Chondrocyte (in vitro differentiated cells): ENCODE measurements around the gene LOXL1. TPM values are rescaled to one million over a fixed set of nuclear protein-coding genes. Genes with fewer than 3 reads are reported as not detected.
A peak's percentile ranks its signal among the peaks of the same experiment; 100 is the strongest.

Experiments
- DNase-seq: peaks from one replicate; pipeline ENCODE4 v3.0.0; 2021; ENCODE audit warnings: mixed read lengths, low spot score
- H3K27ac Mint-ChIP-seq: one replicate; pipeline ENCODE4 v1.8.0; 2021; ENCODE audit warnings: mild to moderate bottlenecking, moderate library complexity, mixed read lengths; ENCODE audit not compliant: unreplicated experiment
- H3K27me3 Mint-ChIP-seq: 2 replicates; pipeline ENCODE4 v1.8.0; 2021; ENCODE audit warnings: low read depth, mixed read lengths
- H3K36me3 Mint-ChIP-seq: 2 replicates; pipeline ENCODE4 v1.8.0; 2021; ENCODE audit warnings: low read depth, mixed read lengths
- H3K4me1 Mint-ChIP-seq: 2 replicates; pipeline ENCODE4 v1.8.0; 2021; ENCODE audit warnings: low read depth, mild to moderate bottlenecking, mixed read lengths
- H3K4me3 Mint-ChIP-seq: one replicate; pipeline ENCODE4 v1.8.0; 2021; ENCODE audit warnings: mild to moderate bottlenecking, moderate library complexity, mixed read lengths; ENCODE audit not compliant: unreplicated experiment
- H3K9me3 Mint-ChIP-seq: 2 replicates; pipeline ENCODE4 v1.8.0; 2021; ENCODE audit warnings: low read depth, mixed read lengths
- CTCF ChIP-seq: fragments of 200-600 bp; sonication (generic); IDR thresholded peaks from 2 replicates; pipeline ENCODE4 v1.5.0; 2021; ENCODE audit warnings: antibody characterized with exemption, mild to moderate bottlenecking, moderate library complexity
- total RNA-seq: library from RNA; stranded (reverse); gene quantifications from 3 replicates; pipeline ENCODE4 v1.2.1, GENCODE V29; 2021

The LOXL1 gene
- total RNA-seq, 1 donor from 2014 or later = 428 TPM

- Mint-ChIP-seq H3K4me1 (peaks cover 14% of the 10 kb centered on the region), H3K4me3 (no peak overlapping the region), H3K9me3 (no peaks in the 10 kb centered on the region), H3K27ac (no peak overlapping the region), H3K36me3 (peaks cover 29% of the 10 kb centered on the region), H3K27me3 (no peaks in the 10 kb centered on the region)
- DNase-seq = peak; percentile 40
- TF ChIP-seq CTCF = no peak
Observed at GRCh38 chr15:73910522-73911303, 15.5 kb upstream of the LOXL1 start.

GRCh38 chr15:73912030-73912596 lies 14.1 kb upstream of the LOXL1 start:
- Mint-ChIP-seq H3K4me3 (no peak overlapping the region), H3K27me3 (no peaks in the 10 kb centered on the region), H3K36me3 (peaks cover 25% of the 10 kb centered on the region)

GRCh38 chr15:73914145-73914544 lies 12.1 kb upstream of the LOXL1 start:
- no peak overlapping the region for H3K4me3 Mint-ChIP-seq
- H3K27me3 Mint-ChIP-seq = no peaks in the 10 kb centered on the region
- no peaks in the 10 kb centered on the region for H3K9me3 Mint-ChIP-seq

More at GRCh38 chr15:73912030-73912596, 14.1 kb upstream of the LOXL1 start:
- no peaks in the 10 kb centered on the region for H3K9me3 Mint-ChIP-seq
- H3K27ac Mint-ChIP-seq = no peak overlapping the region
- no peak for TF ChIP-seq CTCF
- DNase-seq = no peak
- H3K4me1 Mint-ChIP-seq = peaks cover 6% of the 10 kb centered on the region

GRCh38 chr15:73915082-73915481 lies 11.2 kb upstream of the LOXL1 start:
- Mint-ChIP-seq H3K4me1 (no peaks in the 10 kb centered on the region), H3K27ac (no peak overlapping the region), H3K36me3 (peaks cover 35% of the 10 kb centered on the region), H3K27me3 (no peaks in the 10 kb centered on the region), H3K4me3 (no peak overlapping the region), H3K9me3 (no peaks in the 10 kb centered on the region)
- no peak for DNase-seq
- no peak for TF ChIP-seq CTCF

More at GRCh38 chr15:73914145-73914544, 12.1 kb upstream of the LOXL1 start:
- no peak for DNase-seq
- no peak for TF ChIP-seq CTCF
- H3K27ac Mint-ChIP-seq = no peak overlapping the region
- no peaks in the 10 kb centered on the region for H3K4me1 Mint-ChIP-seq
- H3K36me3 Mint-ChIP-seq = peaks cover 35% of the 10 kb centered on the region

- Mint-ChIP-seq H3K9me3 (no peaks in the 10 kb centered on the region), H3K4me1 (peaks cover 34% of the 10 kb centered on the region), H3K27me3 (no peaks in the 10 kb centered on the region), H3K36me3 (peaks cover 26% of the 10 kb centered on the region), H3K4me3 (no peak overlapping the region), H3K27ac (no peak overlapping the region)
- DNase-seq = no peak
- no peak for TF ChIP-seq CTCF
Observed at GRCh38 chr15:73918784-73919183, 7.5 kb upstream of the LOXL1 start.
